ENCODE data around the gene MAP2K3. TPM values are rescaled to one million over a fixed set of nuclear protein-coding genes. Genes with fewer than 3 reads are reported as not detected.

Gene MAP2K3
- total RNA-seq, 1 donor from 2014 or later, result 38.0 TPM

GRCh38 chr17:21298983-21299519 lies 14.5 kb downstream of the MAP2K3 start:
- H3K27ac Mint-ChIP-seq (ENCODE audit: unreplicated experiment), result no peak overlapping the region
- peaks cover 52% of the 10 kb centered on the region for H3K9me3 Mint-ChIP-seq (ENCODE audit: unreplicated experiment)
- peaks cover 3% of the 10 kb centered on the region for H3K36me3 Mint-ChIP-seq (ENCODE audit: unreplicated experiment)
- TF ChIP-seq CTCF (IDR thresholded peaks at IDR 0.05; ENCODE audit: partially characterized antibody, unreplicated experiment), result no peak
- DNase-seq, result no peak
- peaks cover 26% of the 10 kb centered on the region for H3K4me1 Mint-ChIP-seq (ENCODE audit: low read depth, unreplicated experiment)
- H3K4me3 Mint-ChIP-seq (ENCODE audit: unreplicated experiment), result no peak overlapping the region
- peaks cover 38% of the 10 kb centered on the region for H3K27me3 Mint-ChIP-seq (ENCODE audit: unreplicated experiment)

GRCh38 chr17:21299981-21300600 lies 15.6 kb downstream of the MAP2K3 start:
- Mint-ChIP-seq H3K4me3 (ENCODE audit: unreplicated experiment) (no peak overlapping the region), H3K9me3 (ENCODE audit: unreplicated experiment) (peaks cover 45% of the 10 kb centered on the region), H3K4me1 (ENCODE audit: low read depth, unreplicated experiment) (peaks cover 18% of the 10 kb centered on the region), H3K27me3 (ENCODE audit: unreplicated experiment) (peaks cover 29% of the 10 kb centered on the region), H3K36me3 (ENCODE audit: unreplicated experiment) (peaks cover 3% of the 10 kb centered on the region), H3K27ac (ENCODE audit: unreplicated experiment) (peak overlapping the region; percentile 30)
- TF ChIP-seq CTCF (IDR thresholded peaks at IDR 0.05; ENCODE audit: partially characterized antibody, unreplicated experiment), result no peak
- DNase-seq, result no peak

GRCh38 chr17:21300601-21301571 lies 16.4 kb downstream of the MAP2K3 start:
- Mint-ChIP-seq H3K27me3 (ENCODE audit: unreplicated experiment) (peaks cover 25% of the 10 kb centered on the region), H3K4me1 (ENCODE audit: low read depth, unreplicated experiment) (peaks cover 16% of the 10 kb centered on the region), H3K4me3 (ENCODE audit: unreplicated experiment) (peak overlapping the region; percentile 3), H3K27ac (ENCODE audit: unreplicated experiment) (peak overlapping the region; percentile 50), H3K36me3 (ENCODE audit: unreplicated experiment) (peaks cover 3% of the 10 kb centered on the region), H3K9me3 (ENCODE audit: unreplicated experiment) (peaks cover 41% of the 10 kb centered on the region)
- no peak for DNase-seq
- TF ChIP-seq CTCF (IDR thresholded peaks at IDR 0.05; ENCODE audit: partially characterized antibody, unreplicated experiment), result no peak

GRCh38 chr17:21301593-21302550 lies 17.4 kb downstream of the MAP2K3 start:
- no peak for TF ChIP-seq CTCF (IDR thresholded peaks at IDR 0.05; ENCODE audit: partially characterized antibody, unreplicated experiment)
- Mint-ChIP-seq H3K4me1 (ENCODE audit: low read depth, unreplicated experiment) (peaks cover 11% of the 10 kb centered on the region), H3K27ac (ENCODE audit: unreplicated experiment) (peak overlapping the region; percentile 50), H3K27me3 (ENCODE audit: unreplicated experiment) (peaks cover 20% of the 10 kb centered on the region), H3K4me3 (ENCODE audit: unreplicated experiment) (peak overlapping the region; percentile 3), H3K9me3 (ENCODE audit: unreplicated experiment) (peaks cover 34% of the 10 kb centered on the region), H3K36me3 (ENCODE audit: unreplicated experiment) (peaks cover 3% of the 10 kb centered on the region)
- DNase-seq, result no peak

Measured in glutamatergic neuron (in vitro differentiated cells).